Stimulated activated CD8-positive, alpha-beta memory T cell treated with anti-CD3 and anti-CD28 coated beads, Interleukin-7, amount 100 ng/mL, for 4 hours (primary cell): ENCODE results near the gene DNLZ.

ENCODE experiments used
- DNase-seq, 2 donors: peaks; one replicate each; pipeline ENCODE4 v3.0.0-alpha.2; 2020; ENCODE audit warnings: low read depth in 2 of 2

The DNLZ gene

DNA sequence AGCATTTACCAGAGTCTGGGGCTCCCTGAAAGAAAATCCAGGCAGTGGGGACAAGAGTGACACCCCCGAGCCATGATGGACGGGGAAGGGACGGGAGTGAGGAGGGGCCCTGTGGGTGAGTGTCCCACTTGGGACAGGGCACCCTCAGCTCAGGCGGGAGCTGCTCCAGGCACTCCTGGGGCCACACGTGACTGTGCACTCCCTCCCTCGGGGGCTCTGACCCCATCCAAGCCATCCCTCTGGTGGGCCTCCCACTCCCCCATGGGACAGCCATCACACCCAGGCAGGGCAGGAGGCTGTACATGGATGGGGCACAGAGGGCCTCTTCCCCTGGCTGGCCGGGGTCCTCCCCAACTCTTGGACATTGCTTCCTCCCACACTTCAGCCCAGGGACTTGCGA lies 12.9 kb upstream of the DNLZ start:
- DNase-seq: no peak

GRCh38 chr9:136375096-136375495 lies 11.6 kb upstream of the DNLZ start:
- no peak for DNase-seq

DNA sequence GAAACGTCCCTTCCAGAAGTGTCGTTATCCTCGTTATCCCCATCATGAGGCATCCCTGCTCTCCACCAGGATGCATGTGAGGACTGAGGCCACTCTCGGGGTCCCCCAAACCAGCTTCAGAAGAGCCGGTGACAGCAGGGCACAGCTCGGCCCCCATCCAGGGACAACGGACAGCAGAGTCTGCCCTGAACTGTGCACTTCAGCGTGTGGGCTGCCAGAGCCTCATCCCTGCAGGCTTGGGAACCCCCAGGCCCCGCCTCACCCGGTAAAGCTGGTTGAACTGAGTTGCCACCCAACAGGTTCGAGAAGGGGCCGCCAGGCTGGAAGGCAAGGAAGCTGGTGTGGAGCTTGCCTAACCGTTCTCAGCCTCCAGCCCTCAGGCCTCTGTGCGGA lies 10.6 kb upstream of the DNLZ start:
- DNase-seq: no peak

- DNase-seq: no peak
Measured at GRCh38 chr9:136373300-136374182, 10.0 kb upstream of the DNLZ start, which contains the start of gene CARD9. CARD9 (minus strand) TSS chr9:136373669; CDS start chr9:136372078, 1,591 bp downstream.

DNA sequence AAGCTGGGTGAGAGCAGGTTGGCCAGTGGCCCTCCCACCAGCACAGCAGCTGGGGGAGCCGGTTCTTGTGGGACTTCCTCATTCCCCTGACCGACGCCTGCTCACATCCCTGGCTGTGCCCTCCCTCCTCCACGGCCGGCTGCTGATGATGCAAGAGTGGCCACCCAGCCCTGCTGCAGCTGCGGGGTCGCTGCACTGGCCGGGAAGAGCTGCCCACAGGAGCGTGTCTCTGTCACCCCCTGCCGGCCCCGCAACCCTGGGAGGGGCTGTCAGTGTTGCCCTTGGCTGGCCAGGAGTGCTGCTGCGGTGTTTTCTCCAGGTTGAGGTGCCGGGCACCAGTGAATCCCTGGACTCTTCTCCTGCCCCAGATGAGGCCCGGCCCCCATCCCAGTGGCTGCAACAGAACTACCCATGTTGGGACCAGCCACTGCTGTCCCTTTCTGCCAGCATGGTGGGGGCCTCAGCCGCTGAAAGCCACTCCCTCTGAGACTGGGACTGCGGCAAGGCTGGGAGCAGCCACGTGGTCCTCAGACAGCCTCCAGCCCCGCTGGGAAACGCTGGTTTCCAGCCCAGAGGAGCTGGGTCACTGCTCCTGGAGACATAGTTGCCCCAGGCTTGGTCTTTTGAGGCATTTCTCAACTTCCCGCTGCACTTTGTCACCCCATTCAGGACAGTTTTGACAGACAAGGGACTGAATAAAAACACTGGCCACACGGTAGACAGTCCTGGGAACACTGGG lies 9.2 kb upstream of the DNLZ start:
- DNase-seq: no peak

DNA sequence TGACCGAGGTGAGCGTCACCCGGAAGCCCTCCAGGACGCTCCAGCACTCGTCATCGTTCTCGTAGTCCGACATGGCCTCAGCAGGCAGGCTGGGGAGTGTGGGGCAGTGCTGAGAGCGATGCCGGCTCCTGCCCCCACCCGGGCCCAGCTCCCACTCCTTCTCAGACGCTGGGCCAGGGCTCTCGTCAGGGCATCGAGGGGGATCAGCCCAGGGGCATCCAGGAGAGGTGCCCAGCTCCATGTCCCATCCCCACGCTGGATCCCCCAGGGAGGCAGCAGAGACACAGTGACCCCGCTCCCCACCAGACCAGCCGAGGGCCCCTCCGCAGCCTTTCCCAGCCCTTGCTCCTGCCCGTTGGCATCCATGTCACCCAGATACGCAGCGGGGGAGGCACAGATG lies 8.5 kb upstream of the DNLZ start:
- DNase-seq: no peak

DNA sequence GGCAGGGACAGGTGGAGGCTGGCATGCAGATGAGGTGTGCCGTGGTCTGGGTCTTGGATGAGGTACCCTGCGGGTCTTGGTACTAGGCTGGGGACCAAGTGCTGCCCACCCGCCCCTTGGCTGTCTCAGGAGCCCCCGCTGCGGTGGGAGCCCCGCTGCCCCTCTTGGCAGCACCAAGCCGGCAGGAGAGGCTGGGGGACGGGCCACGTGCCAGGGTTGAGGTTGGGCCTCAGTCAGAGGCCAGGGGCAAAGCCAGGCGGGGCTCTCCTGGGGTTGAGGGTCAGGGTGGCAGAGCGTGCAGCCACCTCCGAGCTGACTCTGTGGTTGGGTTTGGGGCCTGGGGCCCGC lies 8.0 kb upstream of the DNLZ start:
- DNase-seq: no peak

DNA sequence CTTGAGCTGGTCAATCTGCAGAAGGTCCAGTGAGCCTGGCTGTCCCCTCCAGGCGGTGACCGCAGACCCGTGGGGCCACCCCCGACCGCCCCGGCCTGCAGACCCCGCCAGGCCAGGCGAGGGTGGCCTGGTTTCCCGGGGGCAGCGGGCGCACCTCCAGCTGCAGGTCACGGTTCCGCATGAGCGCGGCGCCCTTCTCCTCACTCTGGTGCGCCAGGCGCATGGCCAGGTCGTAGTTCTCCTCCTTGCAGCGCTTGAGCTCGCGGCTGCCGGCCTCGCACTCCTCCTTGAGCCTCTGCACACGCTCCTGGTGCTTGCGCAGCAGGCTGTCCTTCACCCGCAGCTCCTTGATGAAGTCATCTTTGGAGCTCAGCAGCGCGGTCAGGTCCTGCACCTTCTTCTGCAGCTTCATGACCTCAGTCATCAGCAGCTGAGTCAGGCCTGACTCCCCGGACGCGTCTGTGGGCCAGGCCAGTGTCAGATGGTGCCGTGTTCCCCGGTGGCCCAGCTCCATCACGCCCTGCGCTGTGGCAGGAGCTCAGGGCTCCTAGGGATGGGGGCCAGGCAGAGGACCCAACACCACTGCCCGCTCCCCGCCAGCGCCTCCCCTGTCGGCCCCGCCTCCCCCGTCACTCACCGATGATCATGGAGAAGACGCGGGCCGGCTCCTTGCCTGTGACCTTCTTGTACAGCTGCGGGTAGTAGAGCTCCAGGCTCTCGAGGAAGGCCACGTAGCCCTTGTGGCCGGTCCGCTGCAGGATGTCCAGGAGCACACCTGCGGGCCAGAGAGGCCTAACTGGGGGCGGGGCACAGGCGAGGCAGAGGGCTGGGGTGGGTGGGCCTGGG lies 7.4 kb upstream of the DNLZ start:
- DNase-seq: no peak

- DNase-seq: no peak
Measured at GRCh38 chr9:136370037-136370436, 6.5 kb upstream of the DNLZ start.

GRCh38 chr9:136368190-136368589 lies 4.6 kb upstream of the DNLZ start:
- DNase-seq: no peak

DNA sequence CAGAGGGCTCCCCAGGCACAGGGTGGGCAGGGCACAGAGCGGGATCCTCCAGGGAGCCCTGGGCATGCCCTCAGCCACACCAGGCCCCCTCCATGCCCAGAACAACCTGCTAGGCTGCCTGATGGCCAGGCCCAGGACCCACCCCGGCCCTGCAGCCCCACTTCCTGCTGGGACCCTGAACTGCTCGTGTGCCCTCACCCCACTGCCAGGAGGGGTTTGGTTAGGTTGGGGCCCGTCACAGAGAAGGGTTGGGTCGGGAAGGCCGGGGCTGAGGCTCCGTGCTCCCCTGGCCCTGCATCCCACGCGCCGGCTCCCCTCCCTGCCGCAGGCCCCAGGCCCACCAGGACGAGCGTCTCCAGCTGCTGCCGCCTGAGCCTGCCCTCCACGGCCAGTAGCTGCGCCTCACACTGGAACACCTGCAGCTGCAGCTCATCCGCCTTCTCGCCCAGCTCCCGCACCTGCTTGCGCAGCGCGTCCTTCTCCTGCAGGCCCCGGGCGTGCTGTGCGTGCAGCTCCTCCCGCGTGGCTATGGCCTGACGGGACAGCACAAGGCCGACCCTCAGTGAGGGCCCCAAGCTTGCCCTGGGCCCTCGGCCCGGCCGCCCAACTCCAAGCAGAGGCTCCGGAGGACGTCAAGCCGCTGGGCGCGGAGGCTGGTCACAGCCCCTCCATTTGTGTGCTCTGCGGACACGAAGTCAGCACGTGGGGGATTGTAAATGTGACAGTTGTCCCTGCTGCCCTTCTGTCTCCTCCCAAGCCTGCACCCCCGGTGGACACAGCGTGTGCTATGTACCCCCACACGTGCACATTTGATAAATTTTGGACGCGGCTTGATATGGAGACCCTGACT lies 4.0 kb upstream of the DNLZ start:
- no peak for DNase-seq

DNA sequence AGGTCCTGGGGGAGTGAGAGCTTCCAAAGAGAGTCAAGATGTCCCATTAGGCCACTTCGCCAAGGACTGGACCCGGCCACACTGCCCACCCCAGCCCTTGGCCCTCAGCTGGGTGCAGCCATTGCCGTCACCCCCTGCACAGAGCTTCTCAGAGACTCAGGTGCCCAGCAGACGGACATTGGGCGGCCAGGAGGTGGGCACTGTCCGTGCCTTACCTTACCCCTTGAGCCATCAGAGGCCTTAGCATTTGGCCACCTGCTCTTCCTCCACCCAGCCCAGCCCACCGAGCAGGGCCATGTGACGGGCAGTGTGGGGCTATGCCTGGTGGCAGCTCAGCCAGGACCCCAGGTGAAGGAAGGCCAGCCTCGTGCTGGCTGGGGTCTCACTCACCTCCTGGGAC lies 3.3 kb upstream of the DNLZ start:
- DNase-seq: no peak

DNA sequence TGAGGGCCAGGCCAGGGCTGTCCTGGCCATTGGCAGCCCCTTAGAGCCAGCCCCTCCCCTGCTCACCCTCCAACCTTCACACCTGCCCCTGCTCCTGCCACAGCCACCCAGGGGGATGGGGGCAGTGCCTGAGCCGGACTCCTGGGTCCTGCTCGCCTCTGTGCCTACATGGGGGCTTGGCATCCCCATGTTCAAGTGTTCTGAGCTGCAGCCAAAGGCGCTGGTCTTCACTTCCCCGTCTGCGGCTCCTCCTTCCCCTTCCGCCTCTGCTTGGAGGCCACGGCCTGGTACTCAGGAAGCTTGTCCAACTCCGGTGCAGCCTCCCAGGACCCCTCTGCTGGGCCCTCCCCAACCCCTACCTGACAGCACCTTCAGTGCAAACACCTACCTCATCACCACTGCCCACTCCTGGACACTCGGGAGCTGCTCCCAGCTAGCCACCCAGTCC lies 2.3 kb upstream of the DNLZ start:
- DNase-seq: no peak

GRCh38 chr9:136364942-136365774 lies 1.6 kb upstream of the DNLZ start:
- DNase-seq: no peak

DNA sequence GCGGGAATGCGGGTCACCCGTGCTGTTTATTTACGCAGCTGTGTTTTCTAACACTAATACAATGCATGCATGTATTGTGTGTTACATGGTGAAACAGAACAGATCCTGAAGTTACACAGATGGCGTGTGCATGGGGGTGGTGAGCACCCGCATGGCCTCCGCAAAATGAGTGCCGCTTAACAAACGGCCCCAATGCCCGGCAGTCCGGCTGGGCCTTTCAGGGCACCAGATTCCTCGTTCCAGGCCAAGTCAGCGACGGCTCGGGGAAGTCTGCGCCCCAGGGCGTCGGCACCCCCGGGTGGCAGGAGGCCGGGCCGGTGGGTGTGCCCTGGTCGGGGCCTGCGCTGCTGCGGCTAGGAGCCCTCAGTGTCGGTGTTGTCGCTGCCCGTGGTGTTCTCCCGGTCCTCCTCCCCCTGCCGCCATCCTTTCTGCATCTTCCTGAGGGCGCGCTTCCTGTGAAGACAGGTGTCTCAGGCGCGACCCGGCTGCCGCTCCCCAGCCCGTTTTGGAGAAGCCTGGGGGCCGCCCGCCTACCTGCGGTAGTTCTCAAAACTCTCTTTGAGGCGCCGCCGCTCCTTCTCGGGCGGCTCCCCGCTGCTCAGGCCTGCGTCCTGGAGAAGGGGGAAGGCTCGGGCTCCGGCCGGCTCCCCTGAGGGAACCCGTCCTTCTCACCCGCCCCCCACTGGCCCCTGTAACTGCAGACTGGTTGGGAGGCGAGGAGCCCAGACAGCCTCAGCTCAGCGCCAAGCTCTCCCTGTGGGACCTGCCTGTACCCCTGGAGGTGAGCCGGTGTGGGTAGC lies 605 bp upstream of the DNLZ start:
- no peak for DNase-seq

GRCh38 chr9:136362450-136362784 lies 1.1 kb downstream of the DNLZ start:
- no peak for DNase-seq

DNA sequence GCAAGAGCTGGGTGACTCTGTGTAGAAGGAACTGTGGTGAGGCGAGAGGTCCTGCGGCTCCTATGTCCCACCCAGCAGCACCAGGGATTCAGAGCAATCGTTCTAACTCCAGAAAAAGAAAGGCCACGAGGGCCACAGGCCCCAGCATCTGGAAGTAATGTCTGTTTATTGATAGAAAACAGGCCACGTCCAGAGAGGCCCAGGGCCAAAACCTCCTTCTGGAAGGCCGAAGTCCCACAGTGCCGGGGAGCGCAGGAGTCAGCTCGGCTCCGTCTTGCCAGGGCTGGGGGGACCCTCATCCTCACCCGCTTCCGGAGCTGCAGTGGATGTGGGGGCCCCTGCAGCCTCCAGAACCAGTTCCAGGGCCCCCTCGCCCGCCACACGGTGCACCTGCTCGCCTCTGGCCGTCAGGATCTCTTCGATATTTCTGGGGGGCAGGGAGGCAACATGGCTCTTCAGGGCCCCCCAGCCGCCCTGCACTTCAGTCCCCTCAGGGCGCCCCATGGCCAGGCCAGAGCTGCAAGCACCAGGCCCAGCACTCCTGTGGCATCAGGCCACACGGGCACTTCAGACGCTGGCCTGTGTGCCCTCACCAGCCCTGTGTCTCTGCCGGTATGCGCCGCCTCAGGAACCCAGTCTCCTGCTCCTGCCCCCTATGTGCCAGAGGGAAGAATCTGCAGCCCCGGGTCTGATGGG lies 1.6 kb downstream of the DNLZ start:
- no peak for DNase-seq

DNA sequence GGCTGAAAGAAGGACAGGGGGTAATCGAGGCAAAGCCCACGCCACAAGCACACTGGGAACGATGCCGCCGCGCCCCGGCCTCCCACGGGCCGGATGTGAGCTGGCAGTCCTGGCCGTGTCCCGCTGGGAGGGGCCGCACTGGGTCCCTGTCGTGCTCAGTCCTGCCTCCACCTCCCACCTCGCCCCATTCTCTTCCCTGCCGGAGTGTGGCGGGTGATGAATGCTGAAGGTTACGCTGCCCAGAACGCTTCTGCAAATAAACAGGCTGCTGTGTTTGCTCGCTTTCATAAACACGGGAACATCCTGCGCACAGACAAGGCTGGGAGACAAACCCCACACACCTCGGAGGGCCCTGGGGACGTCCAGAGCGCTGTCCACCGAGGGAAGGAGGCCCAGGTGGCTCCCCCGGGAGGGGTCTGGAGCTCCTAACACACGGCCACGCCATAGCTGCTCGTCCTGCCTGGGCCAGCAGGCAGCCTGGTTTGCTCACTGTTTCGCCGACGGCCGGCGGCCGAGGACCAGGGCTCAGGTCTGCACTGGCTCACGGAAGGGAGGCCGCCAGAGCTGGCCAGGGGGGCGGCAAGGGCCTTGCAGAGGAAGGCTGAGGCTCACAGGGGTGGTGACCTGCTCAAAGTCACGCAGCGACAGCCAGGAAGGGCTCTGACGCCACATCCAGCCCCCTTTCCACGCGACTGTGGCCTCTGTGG lies 2.3 kb downstream of the DNLZ start:
- no peak for DNase-seq
